HEK293T (cell line): ENCODE data around the gene VTI1A.

Experiments used
- BHLHE40 ChIP-seq: fragments of 450-650 bp; IDR thresholded peaks from 2 replicates; pipeline ENCODE4 v1.6.1; 2016; ENCODE audit warnings: mild to moderate bottlenecking, moderate library complexity, borderline replicate concordance
- CTBP1 ChIP-seq: fragments of 450-650 bp; IDR thresholded peaks from 2 replicates; pipeline ENCODE4 v1.6.1; 2016; ENCODE audit warnings: borderline replicate concordance
- ELF4 ChIP-seq: fragments of 450-650 bp; IDR thresholded peaks from 2 replicates; pipeline ENCODE4 v1.6.1; 2017; ENCODE audit warnings: antibody characterized with exemption
- FOXK2 ChIP-seq: fragments of 450-650 bp; IDR thresholded peaks from 2 replicates; pipeline ENCODE4 v1.6.1; 2016; ENCODE audit warnings: mild to moderate bottlenecking
- LEF1 ChIP-seq: fragments of 450-650 bp; IDR thresholded peaks from 2 replicates; pipeline ENCODE4 v1.6.1; 2017; ENCODE audit warnings: mild to moderate bottlenecking, borderline replicate concordance
- SUZ12 ChIP-seq: fragments of 450-650 bp; IDR thresholded peaks from 2 replicates; pipeline ENCODE4 v1.6.1; 2016; ENCODE audit warnings: mild to moderate bottlenecking
- TARDBP ChIP-seq: fragments of 450-650 bp; IDR thresholded peaks from 2 replicates; pipeline ENCODE4 v1.6.1; 2016

DNA sequence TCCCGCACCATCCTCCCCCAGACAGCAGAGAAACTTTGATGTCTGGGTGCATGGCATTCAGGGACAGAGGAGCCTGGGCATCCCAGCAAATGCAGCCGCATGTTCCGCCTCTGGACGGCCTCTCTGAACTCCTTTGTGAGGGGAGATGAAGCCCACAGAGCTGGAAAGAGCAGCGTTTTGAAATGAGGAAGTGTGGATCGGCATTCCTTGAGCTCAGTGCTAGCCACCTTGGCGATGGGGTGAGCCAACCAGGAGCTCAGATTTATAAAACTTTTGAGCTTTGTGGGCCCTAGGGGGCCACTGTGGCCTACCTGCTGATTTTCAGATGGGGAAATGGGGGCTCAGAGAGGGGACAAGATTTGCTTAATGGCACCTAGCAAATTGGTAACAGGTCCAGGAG, 376.6 kb downstream of the VTI1A start:
- no peak for TF ChIP-seq CTBP1
- no peak for TF ChIP-seq SUZ12
- TF ChIP-seq BHLHE40, result no peak
- TF ChIP-seq LEF1, result no peak
- TF ChIP-seq FOXK2, result no peak
- TF ChIP-seq ELF4, result no peak
- TF ChIP-seq TARDBP, result no peak
